ELR (cell line): ENCODE data around the gene BRSK2.
A peak's percentile ranks its signal among the peaks of the same experiment; 100 is the strongest.
"Not testable (repeated sequence)": the region's sequence is repeated elsewhere in the genome, so short reads cannot be mapped to it uniquely, and the experiment has no call there.

Experiments used
- DNase-seq: peaks from one replicate; pipeline ENCODE4 v3.0.0-alpha.2; 2015; ENCODE audit warnings: low read depth

The BRSK2 gene

DNA sequence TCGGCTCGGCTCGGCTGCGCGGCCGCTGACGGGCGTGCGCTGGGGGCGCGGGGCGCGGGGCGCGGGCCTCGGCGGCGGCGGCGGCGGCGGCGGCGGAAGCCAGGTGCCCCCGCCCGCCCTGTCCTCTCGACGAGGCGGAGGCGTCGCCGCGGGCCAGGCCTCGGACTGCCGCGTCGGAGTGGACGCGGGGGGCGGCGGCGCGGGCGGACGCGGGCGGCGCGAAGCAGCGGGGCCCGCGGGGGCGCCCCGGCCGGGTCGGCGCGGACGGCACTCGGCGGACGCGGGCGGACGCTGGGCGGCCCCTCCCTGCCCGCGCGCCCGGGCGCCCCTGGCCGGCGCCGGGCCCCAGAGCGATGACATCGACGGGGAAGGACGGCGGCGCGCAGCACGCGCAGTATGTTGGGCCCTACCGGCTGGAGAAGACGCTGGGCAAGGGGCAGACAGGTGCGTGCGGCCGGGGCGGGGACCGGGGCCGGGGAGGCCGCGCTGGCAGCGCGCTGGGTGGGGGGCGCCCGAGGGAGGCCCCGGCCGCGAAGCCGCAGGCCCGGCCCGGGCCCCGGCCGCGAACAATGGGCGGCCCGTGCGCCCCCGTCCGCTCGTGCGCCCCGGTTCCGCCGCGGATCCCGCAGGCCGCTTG is at the start of gene BRSK2:
BRSK2 (plus strand) TSS at position 3 of the 637 bp plus-strand sequence; CDS start at position 354, 351 bp downstream.
- no peak for DNase-seq

DNA sequence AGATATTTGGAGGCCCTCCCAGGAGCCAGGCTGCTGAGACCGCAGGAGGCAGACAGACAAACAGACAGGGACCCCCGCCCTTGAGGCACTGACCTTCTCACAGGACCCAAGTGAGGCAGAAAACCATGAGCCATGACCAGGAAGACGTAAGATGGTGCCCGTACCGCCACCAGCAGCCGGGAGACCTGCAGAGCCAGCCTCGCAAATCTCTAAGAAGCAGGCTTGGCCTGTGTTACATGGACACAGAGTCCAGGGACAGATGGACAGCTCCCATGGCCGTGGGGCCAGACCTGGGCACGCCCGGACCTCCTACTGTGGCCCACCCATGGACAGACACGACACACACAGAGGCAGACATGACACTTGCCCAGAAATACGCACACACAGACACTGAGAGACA is 49.6 kb upstream of the BRSK2 start:
- no peak for DNase-seq

DNA sequence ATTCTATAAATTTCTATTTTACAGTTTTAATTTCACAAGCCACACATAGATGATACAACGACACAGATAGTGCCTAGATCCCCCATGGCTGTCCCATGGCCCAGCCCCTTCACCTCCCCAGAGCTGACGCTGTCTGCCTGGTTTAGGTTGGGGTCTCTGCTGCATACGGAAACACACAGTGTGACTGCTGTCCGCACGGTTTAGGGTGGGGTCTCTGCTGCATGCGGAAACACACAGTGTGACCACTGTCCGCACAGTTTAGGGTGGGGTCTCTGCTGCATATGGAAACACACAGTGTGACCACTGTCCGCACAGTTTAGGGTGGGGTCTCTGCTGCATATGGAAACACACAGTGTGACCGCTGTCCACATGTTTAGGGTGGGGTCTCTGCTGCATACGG is 48.5 kb upstream of the BRSK2 start:
- DNase-seq: not testable (repeated sequence)

DNA sequence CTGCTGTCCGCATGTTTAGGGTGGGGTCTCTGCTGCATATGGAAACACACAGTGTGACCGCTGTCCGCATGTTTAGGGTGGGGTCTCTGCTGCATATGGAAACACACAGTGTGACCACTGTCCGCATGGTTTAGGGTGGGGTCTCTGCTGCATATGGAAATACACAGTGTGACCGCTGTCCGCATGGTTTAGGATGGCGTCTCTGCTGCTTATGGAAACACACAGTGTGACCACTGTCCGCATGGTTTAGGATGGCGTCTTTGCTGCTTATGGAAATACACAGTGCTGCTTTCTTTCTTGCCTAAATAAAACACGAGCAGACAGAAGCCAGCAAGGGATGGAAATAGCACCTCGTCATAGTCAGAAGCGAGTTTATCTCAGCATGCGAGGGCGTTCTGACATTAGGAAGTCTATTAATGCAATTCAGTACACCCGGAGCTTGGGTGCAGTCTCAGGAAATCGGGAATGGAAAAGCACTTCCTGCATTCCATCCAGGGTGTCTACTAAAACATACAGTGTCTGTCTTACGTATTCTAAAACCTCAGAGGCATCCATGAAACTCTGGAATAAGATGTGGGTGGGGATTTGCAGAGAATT is 47.7 kb upstream of the BRSK2 start:
- DNase-seq: no peak

DNA sequence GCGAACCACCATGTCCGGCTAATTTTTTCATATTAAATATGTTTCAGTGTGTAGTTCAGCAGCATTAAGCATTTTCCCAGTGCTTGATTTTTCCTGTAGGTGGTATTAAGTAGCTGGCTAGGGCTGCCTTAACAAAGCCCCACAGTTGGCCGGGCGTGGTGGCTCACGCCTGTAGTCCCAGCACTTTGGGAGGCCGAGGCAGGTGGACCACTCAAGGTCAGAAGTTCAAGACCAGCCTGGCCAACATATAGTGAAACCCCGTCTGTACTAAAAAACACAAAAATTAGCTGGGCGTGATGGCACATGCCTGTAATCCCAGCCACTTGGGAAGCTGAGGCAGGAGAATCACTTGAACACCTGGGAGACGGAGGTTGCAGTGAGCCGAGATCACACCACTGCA is 46.8 kb upstream of the BRSK2 start:
- no peak for DNase-seq

DNA sequence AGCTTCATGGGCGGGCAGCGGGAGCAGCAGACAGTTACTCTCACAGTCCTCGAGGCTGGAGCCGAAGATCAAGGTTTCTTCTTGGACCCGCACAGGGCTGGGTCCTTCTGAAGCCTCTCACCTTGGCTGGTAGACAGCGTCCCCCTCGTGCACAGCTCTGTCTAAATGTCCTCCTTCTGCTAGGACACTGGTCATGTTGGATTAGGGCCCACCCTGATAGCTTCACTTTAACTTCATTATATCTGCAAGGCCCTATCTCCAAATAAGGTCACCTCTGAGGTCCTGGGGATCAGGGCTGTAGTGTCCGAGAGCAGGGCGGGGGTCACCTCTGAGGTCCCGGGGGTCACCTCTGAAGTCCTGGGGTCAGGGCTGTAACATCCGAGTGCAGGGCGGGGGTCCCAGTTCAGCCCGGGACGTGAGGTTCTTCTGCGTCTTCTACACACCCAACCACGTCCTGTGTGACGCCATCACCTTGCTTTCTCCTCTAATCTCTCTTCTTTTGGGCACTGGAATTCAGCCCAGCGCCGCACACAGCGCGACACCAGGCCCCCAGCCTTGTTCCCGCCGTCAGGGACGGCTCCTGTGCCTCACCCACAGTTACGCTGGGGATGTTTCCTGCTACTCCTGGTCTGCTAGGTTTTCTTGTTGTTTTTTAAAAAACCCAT is 46.2 kb upstream of the BRSK2 start:
- no peak for DNase-seq

DNA sequence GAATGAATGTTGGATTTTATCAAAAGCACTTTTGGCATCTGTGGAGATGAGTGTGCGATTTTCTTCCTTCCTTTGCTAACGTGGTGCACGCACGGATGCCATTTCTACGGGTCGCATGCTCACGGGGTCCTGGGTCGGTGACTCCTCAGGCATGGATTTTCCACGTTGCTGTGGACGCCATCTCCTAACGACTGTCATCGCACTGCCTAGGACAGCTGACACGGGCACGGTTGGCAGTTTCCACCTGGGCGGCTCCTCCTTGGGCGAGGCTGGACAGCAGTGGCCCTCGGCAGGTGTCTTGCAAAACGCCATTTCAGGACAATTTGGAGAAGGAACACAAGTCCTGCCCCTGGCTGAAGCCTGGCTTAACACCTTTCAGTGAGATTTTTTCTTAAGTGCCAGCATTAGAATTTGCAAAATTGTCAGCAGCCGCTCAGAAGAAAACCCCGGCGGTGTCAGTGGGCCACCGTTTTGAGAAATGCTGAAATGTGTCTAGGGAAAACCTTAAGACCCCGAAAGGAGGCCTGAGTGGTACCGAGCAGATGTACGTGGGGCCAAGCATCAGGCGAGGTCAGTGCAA is 45.6 kb upstream of the BRSK2 start:
- DNase-seq: no peak

DNA sequence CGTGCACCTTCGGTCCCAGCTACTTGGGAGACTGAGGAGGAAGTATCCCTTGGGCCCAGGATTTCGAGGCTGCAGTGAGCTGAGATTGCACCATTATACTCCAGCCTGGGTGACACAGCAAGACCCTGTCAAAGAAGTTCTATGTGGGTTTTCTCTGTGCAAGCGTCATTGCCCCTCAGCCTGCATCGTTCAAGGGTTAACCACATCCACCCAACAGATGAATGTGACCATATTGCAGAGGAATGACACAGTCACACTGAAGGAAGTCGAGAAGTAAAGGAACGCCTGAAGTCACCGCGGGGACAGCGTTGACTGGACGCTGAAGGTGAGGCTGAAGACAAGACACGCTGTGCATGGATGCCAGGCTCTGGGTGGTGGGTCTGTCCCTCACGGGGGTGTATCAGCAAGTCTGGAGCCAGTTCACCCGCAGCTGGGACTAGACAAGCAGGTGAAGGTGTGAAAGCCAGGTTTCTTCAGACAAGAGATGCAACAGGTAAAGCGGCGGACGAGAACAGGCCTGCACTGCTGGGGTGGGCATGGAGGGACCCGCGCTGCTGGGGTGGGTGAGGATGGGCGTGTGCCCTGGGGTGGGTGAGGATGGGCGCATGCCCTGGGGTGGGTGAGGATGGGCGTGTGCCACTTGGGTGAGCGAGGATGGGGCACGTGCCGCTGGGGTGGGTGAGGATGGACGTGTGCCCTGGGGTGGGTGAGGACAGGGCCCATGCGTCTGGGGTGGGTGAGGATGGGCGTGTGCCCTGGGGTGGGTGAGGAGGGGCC is 43.8 kb upstream of the BRSK2 start:
- no peak for DNase-seq

DNA sequence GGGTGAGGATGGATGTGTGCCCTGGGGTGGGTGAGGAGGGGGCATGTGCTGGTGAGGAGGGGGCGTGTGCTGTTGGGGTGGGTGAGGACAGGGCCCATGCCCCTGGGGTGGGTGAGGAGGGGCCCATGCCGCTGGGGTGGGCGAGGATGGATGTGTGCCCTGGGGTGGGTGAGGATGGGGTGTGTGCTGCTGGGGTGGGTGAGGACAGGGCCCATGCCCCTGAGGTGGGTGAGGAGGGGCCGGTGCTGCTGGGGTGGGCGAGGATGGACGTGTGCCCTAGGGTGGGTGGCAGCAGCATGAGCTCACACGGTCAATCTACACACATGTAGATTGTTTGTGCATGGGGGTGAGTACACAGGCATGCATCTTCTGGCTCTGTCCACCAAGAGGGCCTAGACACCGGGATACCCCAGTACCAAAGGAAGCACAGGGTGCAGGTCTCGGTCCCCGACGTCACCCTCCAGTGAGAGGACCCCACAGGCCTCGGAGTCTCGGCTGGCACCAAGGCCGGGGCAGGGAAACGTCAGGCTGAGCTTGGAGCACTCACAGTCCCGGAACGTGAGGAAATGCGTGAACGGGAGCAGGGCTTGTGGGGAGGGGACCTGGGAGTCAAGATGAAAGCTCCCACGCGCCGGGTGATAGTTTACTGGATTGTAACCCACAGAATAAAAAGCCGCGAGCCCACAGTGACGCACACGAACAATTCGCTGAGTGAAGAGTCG is 42.9 kb upstream of the BRSK2 start:
- no peak for DNase-seq

DNA sequence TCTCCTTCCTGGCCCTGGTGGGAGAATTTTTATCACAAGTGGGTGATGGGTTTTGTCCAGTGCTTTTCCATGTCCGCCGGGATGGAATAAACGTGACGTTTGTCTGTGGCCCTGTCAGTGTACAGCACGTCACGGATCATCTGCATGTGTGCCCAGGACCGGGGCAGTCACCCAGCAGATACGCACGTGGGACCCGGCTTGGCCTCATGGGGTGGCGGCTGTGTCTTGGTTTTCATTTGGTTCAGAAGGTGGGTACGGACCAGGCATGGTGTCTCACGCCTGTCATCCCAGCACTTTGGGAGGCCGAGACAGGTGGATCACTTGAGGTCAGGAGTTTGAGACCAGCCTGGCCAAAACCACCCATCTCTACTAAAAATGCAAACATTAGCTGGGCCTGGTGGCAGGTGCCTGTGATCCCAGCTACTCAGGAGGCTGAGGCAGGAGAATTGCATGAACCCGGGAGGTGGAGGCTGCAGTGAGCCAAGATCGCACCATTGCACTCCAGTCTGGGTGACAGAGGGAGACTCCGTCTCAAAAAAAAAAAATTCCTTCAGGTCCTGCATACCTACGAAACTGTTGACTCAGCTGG is 42.2 kb upstream of the BRSK2 start:
- DNase-seq: not testable (repeated sequence)

DNA sequence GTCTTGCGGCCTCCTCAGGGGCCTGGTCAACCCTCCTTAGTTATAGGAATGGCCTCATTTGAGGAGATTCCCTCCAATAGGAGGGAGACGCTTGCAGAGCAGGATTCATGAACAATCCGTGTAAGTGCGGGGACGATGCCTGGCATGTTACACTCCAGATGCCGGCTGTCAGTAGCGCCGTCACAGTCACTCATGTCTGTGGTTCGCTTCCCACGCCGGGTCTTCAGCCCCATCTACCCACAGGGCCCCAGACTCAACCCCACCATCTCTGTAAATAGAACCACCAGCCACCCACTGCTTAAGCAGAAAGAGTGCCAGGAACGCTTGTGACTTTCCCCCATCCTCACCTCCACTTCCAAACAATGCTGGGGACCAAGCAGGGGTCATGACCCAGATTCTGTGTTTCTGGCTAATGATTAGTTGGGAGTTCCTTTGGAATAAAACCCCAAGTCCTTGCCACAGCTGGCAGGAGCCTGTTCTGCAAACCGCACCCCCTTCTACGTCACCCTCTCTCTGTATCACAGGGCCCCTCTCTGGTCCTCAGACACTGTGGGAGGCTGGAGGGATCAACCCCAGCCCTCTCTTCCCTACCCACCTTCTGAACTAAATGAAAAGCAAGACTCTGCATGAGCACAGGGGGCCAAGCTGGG is 41.5 kb upstream of the BRSK2 start:
- no peak for DNase-seq

DNA sequence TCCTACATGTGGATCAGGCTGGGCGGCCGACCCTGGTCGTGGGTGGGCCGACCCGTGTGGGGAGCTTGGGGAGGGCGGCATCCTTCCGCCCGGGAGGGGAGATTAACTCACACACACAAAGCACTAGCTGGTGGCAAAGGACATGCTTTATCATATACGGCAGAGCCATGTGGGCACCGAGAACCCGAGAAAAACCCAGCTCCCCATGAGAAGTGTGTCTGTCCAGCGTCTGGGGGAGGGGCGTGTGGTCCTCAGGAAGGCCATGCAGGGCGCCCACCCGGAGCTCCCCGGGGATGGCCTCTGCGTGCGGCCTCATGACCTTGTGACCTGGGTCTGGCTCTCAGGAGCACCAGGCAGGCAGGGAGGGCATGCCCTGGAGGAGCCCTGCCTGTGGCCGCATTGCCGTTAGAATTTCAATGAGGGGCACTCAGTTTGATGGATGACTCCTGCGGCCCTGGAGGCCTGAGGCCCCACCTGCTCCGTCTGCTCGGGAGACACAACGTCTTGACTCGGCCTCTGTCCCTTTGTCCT is 40.9 kb upstream of the BRSK2 start:
- no peak for DNase-seq

DNA sequence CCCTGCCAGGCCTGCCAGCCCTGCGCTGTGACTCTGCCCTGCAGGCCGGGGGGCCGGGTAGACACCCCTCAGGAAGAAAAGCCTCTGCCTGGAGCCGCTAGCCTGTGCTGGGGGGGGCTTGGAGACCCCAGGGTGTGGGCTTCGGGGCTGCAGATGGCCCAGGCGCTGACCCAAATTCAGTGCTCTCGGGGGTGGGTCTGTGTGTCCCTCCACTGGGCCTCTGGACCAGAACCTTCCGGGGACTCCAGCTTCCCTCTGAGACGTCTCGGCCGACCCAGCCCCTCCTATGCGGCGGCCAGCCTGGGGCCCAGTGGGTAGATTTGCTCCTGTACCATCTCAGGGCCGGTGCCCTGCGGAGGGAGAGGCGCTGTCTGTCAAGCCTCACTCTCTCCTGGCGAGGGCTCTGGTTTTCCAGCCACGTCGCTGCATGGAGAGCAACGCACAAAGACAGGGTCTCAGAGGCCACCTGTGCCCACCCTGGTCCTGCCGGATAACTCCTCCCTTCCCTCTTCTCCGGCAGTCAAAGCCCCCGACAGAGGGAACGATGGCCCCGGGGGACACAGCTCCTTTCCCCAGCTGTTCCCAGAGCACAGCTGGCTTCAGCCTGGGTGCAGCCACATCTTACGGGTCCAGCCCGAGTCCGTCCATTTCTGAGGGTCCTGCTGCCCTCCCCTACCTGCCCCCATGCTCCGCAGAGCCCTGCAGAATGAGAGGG is 40.2 kb upstream of the BRSK2 start:
- DNase-seq: no peak

DNA sequence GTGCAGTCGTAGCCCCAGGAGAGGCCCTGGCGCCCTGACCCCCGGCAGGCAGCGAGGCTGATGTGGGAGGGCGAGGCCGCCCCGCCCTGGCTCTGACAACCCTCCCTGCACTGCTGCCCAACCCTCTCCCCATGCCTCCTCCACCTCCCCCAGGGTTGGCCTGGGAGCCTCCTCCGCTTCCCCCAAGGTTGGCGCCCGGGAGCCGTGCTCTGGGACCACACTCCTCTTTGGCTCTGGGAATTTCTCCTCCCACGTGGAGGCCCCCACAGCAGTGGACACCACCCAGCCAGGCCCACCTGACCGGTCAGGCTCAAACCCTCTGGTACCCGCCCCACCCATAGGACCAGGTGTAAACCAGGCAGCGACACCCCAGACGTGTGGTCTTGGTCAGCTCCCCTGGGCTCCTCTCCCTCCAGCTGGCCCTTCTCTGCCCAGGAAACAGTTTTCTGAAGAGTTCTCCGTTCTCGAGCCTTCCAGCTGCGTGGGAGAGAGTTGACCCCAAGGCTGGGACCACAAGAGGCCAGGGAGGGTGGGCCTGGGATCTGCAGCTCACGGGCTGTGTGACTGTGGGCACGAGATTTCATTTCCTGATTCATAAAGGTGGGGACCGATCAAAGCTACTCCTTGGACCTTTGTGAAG is 39.5 kb upstream of the BRSK2 start:
- DNase-seq: no peak

DNA sequence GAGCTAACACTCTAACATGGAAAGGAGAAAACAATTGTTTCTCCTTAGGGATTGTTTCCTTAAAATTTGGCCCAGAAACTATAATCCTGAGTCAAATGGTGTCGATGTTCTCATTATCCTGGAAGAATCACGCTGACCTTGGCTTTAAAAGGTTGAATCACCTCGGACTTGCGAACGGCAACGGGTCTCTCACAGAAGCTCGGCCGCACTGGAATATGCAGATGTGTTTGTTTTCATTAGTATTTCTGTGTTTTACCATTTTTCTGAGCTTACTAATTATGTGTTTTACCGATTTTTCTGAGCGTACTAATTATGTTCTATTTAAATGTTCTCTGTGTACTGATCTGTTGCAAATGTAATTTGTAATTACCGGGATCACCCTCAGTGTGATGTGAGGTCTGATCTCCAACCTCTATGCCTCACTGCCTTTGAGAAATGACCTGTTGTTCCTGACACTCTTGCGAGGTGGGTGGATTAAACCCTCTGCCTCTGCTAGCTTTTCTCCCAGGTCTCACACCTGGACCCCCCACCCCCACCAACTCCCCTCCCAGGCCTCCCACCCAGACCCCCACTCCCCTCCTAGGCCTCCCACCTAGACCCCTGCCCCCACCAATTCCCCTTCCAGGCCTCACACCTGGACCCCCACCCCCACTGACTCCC is 38.3 kb upstream of the BRSK2 start:
- peak; percentile 30 for DNase-seq

DNA sequence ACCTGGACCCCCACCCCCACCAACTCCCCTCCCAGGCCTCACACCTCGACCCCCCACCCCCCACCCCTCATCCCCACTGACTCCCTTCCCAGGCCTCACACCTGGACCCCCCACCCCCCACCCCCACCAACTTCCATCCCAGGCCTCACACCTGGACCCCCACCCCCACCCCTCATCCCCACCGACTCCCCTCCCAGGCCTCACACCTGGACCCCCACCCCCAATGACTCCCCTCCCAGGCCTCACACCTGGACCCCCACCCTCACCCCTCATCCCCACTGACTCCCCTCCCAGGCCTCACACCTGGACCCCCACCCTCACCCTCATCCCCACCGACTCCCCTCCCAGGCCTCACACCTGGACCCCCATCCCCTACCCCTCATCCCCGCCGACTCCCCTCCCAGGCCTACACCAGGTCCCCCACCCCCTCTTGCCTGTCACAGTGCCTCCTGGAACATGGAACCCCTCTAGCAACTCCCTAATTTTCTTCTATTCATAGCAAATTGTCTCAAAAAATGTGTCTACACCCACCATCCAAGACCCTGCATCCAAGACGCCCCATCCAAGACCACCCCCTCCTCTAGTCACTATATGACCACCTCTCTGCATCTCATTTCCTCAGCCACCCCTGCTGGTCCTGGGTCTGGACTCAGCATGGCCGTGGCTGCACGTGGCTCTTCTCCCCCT is 36.9 kb upstream of the BRSK2 start:
- no peak for DNase-seq

DNA sequence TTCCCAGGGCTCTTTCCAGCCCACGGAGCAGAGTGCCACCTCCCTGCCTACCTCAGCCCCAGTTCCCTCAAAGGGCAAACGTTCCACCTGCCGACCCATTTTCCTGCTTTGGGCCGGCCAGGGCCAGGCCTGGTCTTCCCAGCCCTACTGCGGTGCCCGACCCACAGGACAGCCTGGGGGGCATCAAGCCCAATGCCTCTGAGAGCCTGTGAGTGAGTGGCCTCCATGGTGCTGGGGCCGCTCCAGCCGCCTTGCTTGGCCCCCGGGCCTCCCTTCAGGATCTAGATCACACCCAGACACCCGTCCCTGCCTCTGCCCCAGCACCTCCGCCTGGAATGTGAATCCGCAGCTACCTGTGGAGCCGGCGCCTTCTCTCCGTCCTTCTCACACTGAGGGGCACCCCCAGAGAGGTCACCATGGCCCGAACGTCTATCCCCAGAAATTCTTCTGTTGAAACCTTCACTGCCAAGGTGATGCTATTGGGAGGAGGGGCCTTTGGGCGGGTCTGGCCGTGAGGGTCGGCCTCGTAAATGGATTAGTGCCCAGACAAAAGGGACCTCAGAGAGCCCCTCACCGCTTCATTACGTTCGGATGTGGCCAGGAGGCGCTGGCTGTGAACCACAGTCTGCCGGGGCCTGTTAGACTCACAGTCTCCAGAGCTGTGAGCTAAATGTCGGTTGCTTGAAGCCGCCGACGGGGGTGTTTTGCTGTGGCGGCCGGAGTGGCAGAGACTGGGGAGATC is 36.2 kb upstream of the BRSK2 start:
- no peak for DNase-seq
